GM08714 (cell line): Measurements from ENCODE around the gene TRIM17.

Experiments used
- H3K4me3 ChIP-seq: fragments of 200-500 bp; sonication (Bioruptor generic); 2 replicates; pipeline ENCODE4 v1.5.1; 2014; ENCODE audit warnings: mild to moderate bottlenecking, low read length, inconsistent platforms
- ZNF274 ChIP-seq: IDR thresholded peaks from 2 replicates; pipeline ENCODE4 v1.6.1; 2012; ENCODE audit warnings: mild to moderate bottlenecking, low read depth, low read length

The TRIM17 gene, protein sequence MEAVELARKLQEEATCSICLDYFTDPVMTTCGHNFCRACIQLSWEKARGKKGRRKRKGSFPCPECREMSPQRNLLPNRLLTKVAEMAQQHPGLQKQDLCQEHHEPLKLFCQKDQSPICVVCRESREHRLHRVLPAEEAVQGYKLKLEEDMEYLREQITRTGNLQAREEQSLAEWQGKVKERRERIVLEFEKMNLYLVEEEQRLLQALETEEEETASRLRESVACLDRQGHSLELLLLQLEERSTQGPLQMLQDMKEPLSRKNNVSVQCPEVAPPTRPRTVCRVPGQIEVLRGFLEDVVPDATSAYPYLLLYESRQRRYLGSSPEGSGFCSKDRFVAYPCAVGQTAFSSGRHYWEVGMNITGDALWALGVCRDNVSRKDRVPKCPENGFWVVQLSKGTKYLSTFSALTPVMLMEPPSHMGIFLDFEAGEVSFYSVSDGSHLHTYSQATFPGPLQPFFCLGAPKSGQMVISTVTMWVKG

DNA sequence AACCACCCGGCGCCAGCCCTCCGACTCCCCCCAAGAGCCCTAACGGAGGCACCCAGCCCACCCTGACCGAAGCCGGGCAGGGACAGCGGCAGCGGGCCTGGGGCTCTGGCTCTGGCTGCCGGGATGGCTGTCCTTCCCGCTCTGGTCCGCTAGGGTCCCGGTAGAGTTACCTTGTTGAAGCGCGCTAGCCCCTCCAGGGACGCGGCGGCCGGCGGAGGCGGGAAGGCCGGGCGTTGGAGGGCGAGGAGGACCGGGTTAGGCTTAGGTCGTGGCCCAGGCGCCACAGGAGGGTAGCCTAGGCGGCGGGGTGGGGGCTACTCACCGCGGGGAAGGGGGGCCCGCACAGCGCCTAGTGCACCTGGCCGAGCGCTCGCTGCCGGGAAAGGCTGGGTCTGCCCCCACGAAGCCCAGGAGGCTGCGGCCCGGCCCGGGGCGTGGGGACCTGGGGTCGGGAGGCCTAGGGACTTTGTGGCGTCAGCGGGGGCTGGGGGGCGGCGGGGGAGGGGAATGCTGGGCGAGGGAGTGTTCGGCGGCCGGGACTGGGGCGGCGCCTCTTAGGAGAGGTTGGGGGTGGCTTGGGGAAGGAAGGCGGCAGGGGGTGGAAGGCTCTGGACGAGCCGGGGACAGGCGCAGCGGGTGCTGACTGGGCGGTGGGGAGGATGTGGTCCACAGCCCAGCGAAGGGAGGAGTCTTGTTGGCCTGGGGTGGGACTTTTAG is at the start of gene TRIM17:
Gene TRIM17, minus strand, starts transcription at position 645 of the 717 bp plus-strand sequence. CDS start 1,789 bp downstream, outside the sequence.
- no peak for TF ChIP-seq ZNF274
- no peak within 1 kb of the TSS for H3K4me3 ChIP-seq

DNA sequence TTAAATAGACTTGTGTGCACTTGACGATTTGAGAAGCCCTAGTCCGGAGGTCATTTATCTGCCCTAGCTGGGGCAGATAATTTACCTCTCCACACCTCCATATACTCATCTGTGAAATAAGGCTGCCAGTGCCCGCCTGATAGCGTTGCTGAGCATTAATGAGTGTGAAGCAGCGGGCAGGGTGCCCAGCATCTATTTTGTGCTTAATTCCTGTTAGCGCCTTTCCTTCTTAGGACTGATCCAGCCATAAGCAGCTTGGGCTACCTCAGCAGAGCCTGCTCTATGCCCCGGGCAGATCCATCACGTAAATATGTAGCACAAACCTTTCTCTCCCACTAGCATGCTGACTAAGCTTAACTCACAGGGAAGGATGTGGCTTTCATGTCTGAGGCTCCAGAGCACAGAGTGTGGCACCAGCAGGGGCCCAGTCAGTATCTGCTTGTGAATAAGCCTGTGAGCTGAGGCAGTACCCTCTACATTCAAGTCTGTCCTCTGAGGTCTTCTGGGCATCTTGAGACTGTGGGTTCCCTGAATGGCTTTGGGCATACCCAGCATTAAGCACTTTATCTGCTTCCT is 49.0 kb upstream of the TRIM17 start:
- no peak for TF ChIP-seq ZNF274
- H3K4me3 ChIP-seq = no peak overlapping the region

DNA sequence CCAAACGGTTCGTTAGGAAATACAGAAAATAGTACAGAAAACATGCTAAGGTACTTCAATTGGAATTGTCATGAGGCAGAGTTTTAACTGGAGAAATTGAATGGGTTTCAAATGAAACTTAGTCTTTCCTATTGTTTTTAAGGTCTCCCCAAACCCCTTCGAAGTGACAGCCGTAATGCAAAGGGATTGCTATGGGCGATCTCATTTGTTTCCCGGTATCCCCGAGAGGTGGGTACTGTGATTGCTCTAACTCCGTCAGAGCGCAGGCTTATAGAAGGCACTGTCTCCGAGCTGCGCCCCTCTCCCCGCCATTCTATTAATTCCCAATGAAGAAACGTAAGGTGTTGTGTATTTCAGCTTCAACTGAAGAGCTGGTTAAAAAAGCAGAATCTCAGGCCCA is 48.5 kb upstream of the TRIM17 start:
- H3K4me3 ChIP-seq = no peak overlapping the region
- no peak for TF ChIP-seq ZNF274

DNA sequence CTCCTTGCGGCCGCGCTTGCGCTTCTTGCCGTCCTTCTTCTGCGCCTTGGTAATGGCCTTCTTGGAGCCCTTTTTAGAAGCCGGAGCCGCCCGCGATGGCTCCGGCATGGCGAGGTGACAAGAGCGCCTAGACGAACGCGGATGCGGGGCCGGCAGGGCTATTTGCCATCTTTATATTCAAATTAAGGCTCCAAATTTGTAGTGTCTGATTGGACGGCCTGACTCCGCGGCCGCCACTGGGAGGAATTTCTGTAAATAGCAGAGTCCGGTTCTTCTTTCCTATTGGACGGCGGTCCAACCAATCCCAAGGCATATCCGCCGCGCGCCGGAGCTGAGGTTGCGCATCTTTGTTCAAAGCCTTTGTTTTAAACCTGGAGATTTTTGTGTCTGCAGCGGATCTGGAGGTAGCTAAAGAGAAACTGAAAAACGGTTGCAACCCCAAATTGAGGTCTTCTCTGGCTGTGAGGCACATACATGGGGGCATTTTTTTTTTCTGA is 47.9 kb upstream of the TRIM17 start:
- no peak for TF ChIP-seq ZNF274
- H3K4me3 ChIP-seq = peak overlapping the region; percentile 42; the same call in 1 of the 2 replicates

DNA sequence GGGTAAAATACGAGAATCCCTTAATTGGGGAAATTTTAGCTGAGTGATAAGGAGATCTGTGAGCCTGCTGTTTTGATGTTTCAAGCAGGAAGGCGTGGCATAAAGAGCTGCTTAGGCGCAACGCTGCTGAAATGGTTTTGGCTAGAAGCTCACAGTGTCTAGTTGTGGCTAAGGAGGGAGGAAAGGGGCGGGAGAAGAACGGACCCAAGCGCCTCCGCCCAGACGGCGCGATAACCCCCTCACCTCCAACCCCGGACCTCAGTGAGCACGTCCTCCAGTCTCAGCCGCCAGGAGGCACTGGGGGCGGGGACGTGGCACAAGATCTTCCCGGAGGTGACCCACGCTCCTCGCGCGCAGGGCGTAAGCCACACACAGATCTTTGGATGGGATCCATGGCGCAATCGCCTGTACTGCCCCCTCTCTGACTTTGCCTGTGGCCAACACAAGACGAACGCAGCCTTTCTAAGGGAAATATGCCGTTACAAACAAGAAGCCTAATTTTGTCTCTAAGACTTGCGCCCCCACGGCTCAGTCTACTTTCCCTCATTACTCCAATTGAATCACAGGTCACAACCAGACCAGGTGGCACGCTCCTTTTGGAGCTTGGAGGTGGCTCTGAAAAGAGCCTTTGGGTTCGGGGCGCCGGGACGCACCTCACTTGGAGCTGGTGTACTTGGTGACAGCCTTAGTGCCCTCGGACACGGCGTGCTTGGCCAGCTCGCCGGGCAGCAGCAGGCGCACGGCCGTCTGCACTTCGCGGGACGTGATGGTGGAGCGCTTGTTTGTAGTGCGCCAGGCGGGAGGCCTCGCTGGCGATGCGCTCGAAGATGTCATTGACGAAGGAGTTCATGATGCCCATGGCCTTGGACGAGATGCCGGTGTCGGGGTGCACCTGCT is 47.1 kb upstream of the TRIM17 start:
- H3K4me3 ChIP-seq = peak overlapping the region; percentile 42; the same call in 1 of the 2 replicates
- TF ChIP-seq ZNF274 = no peak

DNA sequence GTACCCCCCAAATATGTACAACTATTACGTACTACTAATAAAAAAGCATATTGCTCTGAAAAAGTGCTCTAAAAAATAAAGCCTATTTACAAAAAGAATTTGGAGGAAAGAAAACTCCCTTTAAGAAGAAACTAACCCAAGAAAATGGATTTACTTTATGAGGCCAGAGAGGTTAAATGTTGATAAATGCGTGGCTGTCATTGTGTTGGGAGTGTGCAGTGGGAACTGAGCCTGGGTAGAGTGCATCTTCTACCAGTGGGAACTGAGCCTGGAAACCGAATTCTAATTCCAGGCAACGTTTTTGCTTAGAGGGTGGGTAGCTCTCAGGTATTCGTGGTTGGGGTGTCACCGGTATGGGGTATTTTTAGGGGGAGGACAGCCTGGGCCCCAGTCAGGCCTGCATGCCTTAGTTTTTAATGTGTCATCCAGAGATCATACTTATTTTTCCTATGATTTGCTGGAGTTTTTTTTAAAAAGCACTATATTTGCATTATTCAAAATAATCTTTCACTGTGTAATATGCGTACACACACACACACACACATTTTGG is 46.4 kb upstream of the TRIM17 start:
- H3K4me3 ChIP-seq = no peak overlapping the region
- no peak for TF ChIP-seq ZNF274

DNA sequence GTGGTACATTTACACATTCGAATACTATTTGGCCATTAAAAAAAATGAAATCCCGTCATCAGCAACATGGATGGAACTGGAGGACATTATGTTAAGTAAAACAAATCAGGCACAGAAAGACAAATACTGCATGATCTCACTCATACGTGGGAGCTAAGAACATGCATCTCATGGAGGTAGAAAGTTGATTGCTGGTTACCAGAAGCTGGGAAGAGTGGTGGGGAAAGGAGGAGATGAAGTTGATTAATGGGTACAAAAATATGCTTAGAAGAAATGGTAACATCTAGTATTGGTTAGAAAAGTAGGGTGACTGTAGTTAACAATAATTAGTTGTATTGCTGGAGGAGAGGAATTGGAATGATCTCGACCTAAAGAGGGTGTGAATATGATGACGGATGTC is 45.9 kb upstream of the TRIM17 start:
- TF ChIP-seq ZNF274 = no peak

DNA sequence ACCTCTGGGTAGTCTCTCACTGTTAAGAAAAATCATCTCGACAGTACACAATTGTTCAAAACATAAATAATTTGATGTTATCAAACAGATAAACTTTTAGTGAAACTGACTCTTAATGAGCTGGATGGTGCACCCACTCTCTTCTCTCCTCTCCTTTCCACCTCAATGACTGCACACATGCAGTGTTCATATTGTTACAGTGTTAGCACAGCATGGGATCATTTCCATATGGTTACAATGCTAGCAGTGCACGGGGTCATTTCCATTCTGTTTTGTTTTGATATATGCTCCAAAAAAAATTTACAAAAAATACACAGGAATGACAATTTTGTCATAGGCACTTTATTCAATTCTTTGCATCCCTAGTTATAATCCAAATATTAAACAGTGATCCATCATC is 44.2 kb upstream of the TRIM17 start:
- no peak overlapping the region for H3K4me3 ChIP-seq
- no peak for TF ChIP-seq ZNF274

More for the DNA sequence above, 45.9 kb upstream of the TRIM17 start:
- H3K4me3 ChIP-seq = no peak overlapping the region

DNA sequence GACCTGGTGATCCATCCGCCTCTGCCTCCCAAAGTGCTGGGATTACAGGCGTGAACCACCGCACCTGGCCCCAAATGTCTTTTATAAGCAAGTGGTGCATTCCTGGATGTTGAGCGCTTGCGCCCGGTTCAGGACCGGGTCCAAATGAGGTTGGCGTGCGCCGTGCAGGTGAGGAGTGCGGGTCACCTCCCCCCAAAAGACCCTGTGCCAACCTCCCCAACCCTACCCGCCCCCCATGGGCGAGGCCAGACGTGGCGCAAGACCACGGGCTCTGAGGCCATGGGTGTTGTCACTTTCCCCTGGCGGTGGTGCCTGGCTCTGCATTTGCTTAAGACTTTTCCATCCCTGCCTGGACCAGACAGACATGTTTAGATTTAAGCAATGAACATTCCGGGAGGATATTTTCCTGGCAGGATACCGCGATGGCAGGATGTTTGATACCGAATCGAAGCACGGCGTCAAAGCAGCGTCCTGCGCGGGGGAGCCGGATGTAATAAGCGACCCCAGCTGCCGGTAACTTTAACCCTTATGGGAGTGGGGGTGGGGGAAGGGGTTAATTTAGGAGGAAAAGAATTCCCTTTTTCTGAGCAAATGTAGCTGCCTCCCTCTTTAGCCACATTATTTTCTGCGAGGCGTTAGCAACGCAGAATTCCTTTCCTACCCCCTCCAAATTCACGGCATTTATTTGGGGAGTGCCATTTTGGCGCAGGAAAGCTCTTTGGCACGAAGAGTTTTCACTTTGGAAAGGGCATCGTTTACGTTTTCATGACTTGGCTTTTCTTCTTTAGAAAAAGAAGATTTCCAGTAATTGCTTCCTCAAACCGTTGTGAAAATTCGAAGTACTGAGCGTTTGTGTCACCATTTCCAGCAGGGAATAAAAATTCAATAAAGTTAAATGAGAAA is 42.7 kb upstream of the TRIM17 start:
- H3K4me3 ChIP-seq = peak overlapping the region; percentile 66
- no peak for TF ChIP-seq ZNF274

DNA sequence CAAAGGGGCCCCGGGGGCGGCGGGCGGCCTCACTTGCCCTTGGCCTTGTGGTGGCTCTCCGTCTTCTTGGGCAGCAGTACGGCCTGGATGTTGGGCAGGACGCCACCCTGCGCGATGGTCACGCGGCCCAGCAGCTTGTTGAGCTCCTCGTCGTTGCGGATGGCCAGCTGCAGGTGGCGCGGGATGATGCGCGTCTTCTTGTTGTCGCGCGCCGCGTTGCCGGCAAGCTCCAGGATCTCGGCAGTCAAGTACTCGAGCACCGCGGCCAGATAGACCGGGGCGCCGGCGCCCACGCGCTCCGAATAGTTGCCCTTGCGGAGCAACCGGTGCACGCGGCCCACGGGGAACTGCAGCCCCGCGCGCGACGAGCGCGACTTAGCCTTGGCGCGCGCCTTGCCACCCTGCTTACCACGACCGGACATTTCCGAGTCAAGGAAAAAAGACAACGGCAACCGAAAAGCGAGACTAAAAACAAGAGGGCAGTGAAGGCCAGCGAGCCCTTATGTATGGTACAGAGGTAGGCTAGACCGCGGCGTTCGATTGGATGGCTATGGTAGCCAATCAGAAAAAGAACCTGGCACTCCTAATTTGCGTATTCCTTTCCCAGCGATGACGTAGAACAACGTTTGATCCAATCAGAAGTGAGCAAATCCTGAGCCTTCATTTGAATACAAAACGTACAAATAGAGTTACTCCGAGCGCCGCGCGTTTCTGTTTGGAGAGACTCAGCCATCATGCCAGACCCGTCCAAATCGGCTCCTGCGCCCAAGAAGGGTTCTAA is 40.9 kb upstream of the TRIM17 start:
- TF ChIP-seq ZNF274 = no peak
- H3K4me3 ChIP-seq = peak overlapping the region; percentile 66

DNA sequence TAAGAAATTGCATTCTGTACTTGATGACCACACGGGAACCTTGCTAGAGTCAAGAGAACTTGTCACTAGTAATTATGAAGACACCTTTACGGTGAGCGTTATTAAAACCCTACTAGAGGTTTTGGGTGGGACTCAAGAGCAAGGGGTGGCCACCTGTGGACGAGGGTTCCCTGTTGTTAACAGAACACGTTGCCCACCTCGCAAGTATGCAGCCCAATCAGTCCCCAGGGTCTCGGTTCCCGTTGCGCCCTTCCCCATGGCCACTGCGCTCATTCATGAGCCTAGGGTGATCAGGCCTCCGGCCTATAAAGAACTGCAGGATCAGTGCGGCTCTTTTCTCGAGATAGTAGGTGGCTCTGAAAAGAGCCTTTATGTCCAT is 40.3 kb upstream of the TRIM17 start:
- H3K4me3 ChIP-seq = peak overlapping the region; percentile 66; the same call in 1 of the 2 replicates
- no peak for TF ChIP-seq ZNF274
